Hindlimb muscle (tissue), 1 donor: ENCODE results near the gene NFATC4. TPM values are rescaled to one million over a fixed set of nuclear protein-coding genes. Genes with fewer than 3 reads are reported as not detected.

Source experiments
- DNase-seq: peaks from one replicate; pipeline ENCODE4 v3.0.0-alpha.2; 2013
- polyA plus RNA-seq: library from polyadenylated mRNA; unstranded; fragments of 120-200 nt; gene quantifications from one replicate; pipeline ENCODE4 v1.2.1, GENCODE V29; 2013; ENCODE audit not compliant: insufficient read length

NFATC4 gene
- polyA plus RNA-seq, 1 donor: 34.8 TPM

DNA sequence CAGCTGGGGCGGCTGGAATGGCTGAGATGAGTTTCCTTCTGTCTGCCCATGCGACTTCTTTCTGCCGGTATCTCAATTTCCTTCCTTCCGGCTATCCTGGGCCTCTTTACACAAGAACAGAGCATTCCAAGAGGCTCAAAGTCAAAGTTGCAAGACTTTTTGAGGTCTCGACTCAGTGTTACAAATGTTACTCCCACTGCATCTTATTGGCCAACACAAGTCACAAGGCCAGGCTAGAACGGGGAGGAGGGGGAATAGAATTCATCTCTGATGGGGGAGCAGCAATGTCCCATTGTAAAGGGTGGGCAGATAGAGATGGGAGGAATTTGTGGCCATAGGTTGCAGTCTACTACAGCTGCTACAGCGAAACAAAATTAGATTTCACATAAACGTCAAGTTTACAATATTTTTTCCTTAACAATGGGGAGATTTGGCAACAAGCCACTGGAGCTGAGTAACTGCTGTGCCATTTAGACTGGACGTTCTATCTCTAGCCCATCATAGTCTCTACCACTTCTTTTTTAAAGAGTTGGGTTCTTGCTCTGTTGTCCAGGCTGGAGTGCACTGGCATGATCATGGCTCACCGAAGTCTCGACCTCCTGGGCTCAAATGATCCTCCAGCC is 21.4 kb downstream of the NFATC4 start:
- no peak for DNase-seq

GRCh38 chr14:24390701-24391468 is 22.9 kb downstream of the NFATC4 start:
- no peak for DNase-seq

GRCh38 chr14:24392325-24393091 is 24.5 kb downstream of the NFATC4 start:
- no peak for DNase-seq

GRCh38 chr14:24394275-24394674 is 26.3 kb downstream of the NFATC4 start:
- DNase-seq: no peak

- no peak for DNase-seq
Observed at GRCh38 chr14:24395609-24396582, 27.9 kb downstream of the NFATC4 start.

DNA sequence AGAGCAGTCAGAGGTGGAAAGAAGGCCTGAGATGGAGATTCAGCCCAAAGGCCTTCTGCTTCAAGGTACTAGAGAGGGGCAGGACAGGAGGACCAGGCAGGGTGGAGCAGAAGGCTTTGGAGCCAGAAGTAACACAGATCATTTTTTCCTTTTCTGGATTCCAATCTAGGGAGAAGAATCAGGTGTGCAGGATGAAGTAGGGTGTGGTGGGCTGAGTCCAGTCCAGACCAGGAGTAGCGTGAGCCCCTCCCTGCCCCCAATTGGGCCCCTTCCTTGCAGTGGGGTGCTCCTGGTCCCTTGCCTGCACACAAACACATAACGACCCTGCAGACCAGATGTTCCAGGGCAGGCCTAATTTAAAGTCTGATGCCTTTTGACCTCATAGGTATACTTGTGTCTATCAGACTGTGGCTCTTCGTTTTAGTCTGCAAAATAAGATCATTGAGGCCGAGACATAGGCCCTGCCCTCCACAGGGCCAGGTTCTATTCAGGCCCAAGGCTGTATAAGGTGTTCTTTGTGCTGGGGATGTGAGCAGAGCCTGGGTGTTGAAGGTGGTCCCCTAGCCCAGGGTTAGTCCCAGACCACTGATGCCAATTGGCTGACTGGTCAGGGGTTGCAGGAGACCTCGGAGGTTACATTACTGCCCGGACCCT is 29.8 kb downstream of the NFATC4 start:
- no peak for DNase-seq

GRCh38 chr14:24398293-24398652 is 30.3 kb downstream of the NFATC4 start:
- DNase-seq: peak; percentile 63

GRCh38 chr14:24398653-24399446 is 30.9 kb downstream of the NFATC4 start, which contains the start of gene NYNRIN:
NYNRIN (plus strand) TSS chr14:24399003; CDS start chr14:24399247, 244 bp downstream.
- peak; percentile 80 for DNase-seq

DNA sequence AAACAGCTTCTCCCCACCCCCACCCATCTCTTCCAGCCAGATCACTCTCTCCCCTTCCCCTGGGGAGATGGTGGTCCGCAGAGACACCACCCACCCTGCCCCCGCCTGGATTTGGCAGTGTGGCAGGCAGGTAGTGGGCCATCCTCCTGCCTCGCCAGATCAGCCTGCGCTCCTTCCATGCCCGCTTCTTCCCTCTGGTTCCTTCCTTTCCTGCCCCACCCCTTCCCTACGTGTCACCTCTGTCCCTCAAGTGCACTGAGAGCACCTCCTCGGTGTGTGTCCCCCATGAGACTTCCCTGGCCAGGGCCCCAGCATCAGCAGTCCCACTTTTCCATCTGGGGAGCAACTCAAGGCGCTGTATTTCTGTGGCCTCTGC is 31.5 kb downstream of the NFATC4 start:
- DNase-seq: no peak

GRCh38 chr14:24399999-24400718 is 32.2 kb downstream of the NFATC4 start:
- DNase-seq: no peak

GRCh38 chr14:24401810-24402702 is 34.1 kb downstream of the NFATC4 start:
- DNase-seq: no peak

GRCh38 chr14:24403294-24403998 is 35.5 kb downstream of the NFATC4 start:
- DNase-seq: peak; percentile 66

GRCh38 chr14:24404814-24405213 is 36.8 kb downstream of the NFATC4 start:
- DNase-seq: no peak

GRCh38 chr14:24406416-24406815 is 38.4 kb downstream of the NFATC4 start:
- no peak for DNase-seq

DNA sequence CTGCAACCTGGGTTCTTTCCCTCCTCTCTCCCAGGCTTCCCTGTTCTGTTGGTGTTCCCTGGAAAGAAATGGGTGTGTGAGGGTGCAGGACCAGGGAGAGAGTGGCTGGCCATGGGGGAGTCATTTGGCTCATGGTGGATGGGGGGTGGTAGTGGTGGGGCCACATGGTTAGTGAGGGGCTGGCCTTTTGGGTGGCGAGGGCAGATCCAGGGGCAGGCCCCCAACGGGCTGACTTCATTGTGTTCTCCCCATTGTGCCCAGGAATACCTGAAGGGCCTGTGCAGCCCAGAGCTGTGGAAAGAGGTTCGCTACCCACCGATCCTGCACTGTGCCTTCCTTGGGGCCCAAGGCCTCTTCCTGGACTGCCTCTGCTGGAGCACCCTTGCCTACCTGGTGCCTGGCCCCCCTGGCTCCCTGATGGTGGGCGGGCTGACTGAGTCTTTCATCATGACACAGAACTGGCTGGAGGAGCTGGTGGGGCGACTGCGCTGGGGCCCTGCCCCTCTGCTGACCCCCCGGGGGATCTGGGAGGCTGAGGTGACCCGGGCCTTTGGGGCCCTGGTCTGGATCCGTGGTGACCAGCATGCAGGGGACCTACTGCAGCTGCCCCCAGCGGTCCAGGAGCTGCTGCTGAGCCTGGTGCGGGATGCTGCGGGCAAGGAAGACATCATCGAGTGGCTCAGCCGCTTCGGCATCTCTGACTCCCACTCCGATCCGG is 39.8 kb downstream of the NFATC4 start:
- DNase-seq: no peak

GRCh38 chr14:24408764-24409163 is 40.8 kb downstream of the NFATC4 start:
- DNase-seq: no peak

DNA sequence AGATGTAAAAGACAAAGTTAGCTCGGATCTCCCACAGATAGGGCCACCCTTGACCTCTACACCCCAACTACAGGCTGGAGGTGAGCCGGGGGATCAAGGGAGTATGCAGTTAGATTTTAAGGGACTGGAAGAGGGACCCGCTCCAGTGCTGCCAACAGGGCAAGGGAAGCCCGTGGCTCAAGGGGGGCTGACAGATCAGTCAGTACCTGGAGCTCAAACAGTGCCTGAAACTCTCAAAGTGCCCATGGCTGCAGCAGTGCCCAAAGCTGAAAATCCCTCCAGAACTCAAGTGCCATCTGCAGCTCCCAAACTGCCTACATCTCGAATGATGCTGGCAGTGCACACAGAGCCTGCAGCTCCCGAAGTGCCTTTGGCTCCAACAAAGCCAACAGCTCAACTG is 41.2 kb downstream of the NFATC4 start:
- no peak for DNase-seq

- no peak for DNase-seq
Observed at GRCh38 chr14:24409956-24410355, 42.0 kb downstream of the NFATC4 start.
